LNCaP clone FGC (cell line): ENCODE results near the gene CNPY1.
"Not testable (repeated sequence)": the region's sequence is repeated elsewhere in the genome, so short reads cannot be mapped to it uniquely, and the experiment has no call there.

Source experiments
- DNase-seq: peaks from one replicate; pipeline ENCODE4 v3.0.0-alpha.2; 2011; ENCODE audit warnings: low read depth
- H3K4me3 ChIP-seq: 2 replicates; pipeline ENCODE4 v1.5.1; 2011; ENCODE audit warnings: mild to moderate bottlenecking, low read depth, low read length, control low read depth
- TF ChIP-seq, protein P1 (sequence below): IDR thresholded peaks from 2 replicates; pipeline ENCODE4 v1.5.1; 2012; ENCODE audit warnings: mild to moderate bottlenecking; ENCODE audit not compliant: control insufficient read depth, insufficient read depth; ENCODE audit errors: extremely low read depth

Gene CNPY1

DNA sequence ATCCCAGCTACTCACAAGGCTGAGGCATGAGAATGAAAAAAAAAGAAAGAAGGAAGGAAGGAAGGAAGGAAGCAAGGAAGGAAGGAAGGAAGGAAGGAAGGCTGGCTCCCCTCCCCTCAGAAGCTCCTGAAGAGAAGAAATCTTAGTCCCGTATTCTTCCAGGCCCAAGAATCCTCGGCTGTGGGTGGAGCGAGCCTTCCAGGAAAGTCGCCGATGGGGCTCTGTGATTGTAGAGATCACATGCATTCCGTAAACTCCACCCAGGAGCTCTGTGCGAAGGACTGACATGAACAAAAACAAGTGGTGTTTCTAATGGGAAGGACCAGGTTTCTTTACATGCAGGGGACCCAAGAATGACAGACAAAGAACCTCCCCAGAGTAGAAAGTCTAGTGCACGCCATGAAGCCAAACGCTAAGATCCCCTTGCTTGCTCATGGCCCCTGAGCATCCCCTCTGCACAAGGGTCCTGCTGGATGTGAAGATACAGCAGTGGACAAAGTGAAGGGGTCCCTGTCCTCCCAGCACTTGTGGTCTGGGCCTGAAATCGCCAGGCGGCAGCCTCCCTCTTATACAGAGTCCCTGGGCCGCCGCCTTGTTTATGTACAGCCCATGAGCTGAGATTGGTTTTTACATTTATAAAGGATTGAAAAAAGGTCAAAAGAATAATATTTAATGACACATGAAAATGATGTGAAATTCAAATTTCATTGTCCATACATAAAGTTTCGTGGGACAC lies 25.2 kb downstream of the CNPY1 start:
- H3K4me3 ChIP-seq: no peak overlapping the region
- no peak for DNase-seq
- TF ChIP-seq, protein P1, sequence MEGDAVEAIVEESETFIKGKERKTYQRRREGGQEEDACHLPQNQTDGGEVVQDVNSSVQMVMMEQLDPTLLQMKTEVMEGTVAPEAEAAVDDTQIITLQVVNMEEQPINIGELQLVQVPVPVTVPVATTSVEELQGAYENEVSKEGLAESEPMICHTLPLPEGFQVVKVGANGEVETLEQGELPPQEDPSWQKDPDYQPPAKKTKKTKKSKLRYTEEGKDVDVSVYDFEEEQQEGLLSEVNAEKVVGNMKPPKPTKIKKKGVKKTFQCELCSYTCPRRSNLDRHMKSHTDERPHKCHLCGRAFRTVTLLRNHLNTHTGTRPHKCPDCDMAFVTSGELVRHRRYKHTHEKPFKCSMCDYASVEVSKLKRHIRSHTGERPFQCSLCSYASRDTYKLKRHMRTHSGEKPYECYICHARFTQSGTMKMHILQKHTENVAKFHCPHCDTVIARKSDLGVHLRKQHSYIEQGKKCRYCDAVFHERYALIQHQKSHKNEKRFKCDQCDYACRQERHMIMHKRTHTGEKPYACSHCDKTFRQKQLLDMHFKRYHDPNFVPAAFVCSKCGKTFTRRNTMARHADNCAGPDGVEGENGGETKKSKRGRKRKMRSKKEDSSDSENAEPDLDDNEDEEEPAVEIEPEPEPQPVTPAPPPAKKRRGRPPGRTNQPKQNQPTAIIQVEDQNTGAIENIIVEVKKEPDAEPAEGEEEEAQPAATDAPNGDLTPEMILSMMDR: no peak

DNA sequence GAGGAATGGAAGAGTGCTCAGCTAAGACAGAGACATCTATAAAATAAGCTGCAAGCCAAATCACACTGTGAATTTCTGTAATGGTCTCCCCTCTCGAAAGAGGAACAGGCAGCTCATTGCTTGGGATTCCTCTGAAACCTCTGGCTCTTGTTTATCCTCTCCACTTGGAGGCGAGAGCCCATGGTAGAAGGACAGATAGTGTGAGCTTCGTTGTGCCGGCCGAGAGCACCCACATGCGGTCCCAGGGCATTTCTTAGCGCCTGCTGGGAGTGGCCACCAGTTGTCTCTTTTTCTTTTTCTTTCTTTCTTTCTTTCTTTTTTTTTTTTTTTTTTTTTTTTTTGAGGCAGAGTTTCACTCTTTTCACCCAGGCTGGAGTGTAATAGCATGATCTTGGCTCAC lies 26.2 kb downstream of the CNPY1 start:
- no peak overlapping the region for H3K4me3 ChIP-seq
- DNase-seq: no peak
- TF ChIP-seq, protein P1: no peak

DNA sequence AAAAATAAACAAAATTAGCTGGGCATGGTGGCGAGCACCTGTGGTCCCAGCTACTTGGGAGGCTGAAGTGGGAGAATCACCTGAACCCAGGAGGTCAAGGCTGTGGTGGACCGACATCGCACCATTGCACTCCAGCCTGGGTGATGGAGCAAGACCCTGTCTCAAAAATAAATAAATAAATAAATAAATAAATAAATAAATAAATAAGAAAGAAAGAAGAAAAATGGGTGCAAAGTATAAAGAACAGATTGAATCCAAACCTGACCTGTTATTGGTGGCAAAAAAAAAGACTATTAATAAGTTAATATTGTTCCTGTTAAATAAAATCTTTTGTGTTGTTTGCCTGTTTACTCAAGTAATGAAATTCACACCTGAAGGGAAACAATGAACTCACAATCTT lies 27.0 kb downstream of the CNPY1 start:
- not testable (repeated sequence) for DNase-seq

DNA sequence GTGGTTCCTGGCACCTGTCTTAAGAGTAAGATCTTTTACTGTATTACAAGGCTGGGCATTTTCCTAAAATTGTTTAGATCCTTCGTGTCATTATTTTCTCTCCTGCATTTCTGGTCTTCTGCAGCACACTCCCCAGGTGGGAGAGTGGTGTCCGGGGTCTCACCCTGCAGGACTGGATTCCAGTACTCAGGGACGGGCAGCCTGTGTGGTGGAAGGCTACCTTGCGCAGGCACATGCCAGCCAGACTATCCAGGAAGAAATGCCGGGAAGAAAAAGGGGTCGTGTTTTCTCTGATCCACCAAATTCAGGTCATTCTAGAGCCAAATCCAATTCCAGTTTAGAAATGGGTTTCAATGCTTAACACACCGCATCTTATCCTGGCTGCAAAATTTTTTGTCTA lies 27.7 kb downstream of the CNPY1 start:
- no peak overlapping the region for H3K4me3 ChIP-seq
- TF ChIP-seq, protein P1: no peak
- no peak for DNase-seq

More for the DNA sequence above, 27.0 kb downstream of the CNPY1 start:
- H3K4me3 ChIP-seq: not testable (repeated sequence)

DNA sequence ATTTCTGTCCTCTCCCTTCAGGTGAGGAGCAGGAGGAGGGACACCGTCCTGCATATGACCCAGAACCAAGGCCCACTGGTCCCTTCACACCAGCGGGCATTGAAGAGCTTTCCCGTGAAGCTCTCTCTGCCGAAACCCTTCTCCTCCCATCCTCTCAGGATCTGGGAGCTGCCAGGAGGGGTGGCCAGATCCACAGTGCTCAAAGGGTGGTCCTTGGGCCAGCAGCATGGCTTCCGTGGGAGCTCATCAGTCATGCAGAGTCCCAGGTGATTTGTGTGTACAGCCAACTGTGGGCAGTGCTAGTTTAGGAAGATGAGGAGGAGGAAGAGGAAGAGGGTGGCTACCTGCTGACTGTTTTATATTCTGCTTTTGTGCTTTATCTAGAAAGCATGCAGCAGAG lies 28.4 kb downstream of the CNPY1 start:
- DNase-seq: no peak
- H3K4me3 ChIP-seq: no peak overlapping the region
- TF ChIP-seq, protein P1: no peak

DNA sequence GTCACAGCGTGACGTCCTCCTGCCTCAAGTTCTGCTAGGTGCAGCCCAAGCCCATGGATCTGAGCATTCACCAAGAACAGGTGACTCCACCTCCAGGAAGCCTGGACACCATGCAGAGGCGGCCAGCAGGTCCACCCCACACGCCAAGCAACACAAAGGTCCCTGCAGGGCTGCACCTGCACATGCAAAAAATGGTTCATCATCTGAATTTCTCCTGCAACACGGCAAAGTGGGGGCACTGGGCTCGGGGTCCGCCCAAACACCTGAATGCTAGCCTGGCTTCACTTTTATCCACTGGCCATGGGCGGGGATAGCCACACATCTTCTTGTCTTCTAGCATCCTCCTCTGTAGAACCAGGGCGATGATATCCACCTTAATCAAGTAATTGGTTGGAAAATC lies 28.9 kb downstream of the CNPY1 start:
- TF ChIP-seq, protein P1: no peak
- H3K4me3 ChIP-seq: no peak overlapping the region
- DNase-seq: no peak

DNA sequence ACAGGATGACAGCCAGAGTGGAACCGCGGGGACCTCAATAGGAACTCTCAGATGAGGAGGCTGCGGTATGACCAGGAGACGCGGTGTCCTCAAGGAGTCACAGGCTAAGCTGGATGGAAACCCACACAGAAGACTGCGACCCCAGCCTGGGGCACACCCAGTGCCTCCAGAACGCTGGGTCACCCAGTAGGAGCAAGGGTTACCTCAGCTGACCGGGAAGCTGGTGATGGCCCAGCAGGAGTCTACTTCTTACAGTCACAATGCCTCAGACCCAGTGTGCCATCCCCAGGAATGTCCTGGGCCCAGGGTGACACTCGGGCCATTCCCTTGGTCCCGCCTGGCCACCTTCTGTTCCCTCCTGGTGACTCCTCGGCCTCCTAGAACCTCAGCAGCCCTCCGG lies 29.9 kb downstream of the CNPY1 start:
- no peak for DNase-seq
- TF ChIP-seq, protein P1: no peak
- H3K4me3 ChIP-seq: no peak overlapping the region
